HEK293 (cell line): ENCODE data around the gene HOXA11.

ENCODE experiments used
- CTCF ChIA-PET: fragments of 350-600 bp; formaldehyde crosslinking; extraction: SDS; loops from one replicate; lab custom pipeline; 2021; ENCODE audit warnings: antibody characterized with exemption; lab: Yijun Ruan, JAX
- POLR2A ChIA-PET: fragments of 300-600 bp; formaldehyde crosslinking; extraction: SDS; loops from one replicate; lab custom pipeline; 2020; ENCODE audit warnings: antibody characterized with exemption, inconsistent platforms; lab: Yijun Ruan, JAX
- H3K27ac ChIP-seq: fragments of 200-500 bp; sonication (Bioruptor generic); 2 replicates; pipeline ENCODE4 v1.5.1; 2014; ENCODE audit warnings: low read depth, low read length, control low read depth, inconsistent platforms; ENCODE audit errors: extremely low read depth
- H3K36me3 ChIP-seq, 2 experiments: fragments of 200-500 bp in 1 of 2; sonication (Bioruptor generic) in 1 of 2; 1 replicate in 1 of 2; 2 replicates in 1 of 2; pipeline ENCODE4 v1.5.1; 2014 to 2017; ENCODE audit warnings: inconsistent platforms in 2 of 2, low read length in 2 of 2; ENCODE audit not compliant: control insufficient read depth in 2 of 2, insufficient read depth in 1 of 2
- H3K4me1 ChIP-seq: fragments of 200-500 bp; sonication (Bioruptor generic); 2 replicates; pipeline ENCODE4 v1.5.1; 2014; ENCODE audit warnings: mild to moderate bottlenecking, low read length, inconsistent platforms; ENCODE audit not compliant: control insufficient read depth, insufficient read depth
- H3K4me3 ChIP-seq: 2 replicates; pipeline ENCODE4 v1.5.1; 2011; ENCODE audit warnings: low read depth, mild to moderate bottlenecking, control low read depth, low read length, moderate library complexity
- H3K9me3 ChIP-seq: fragments of 200-500 bp; sonication (Bioruptor generic); 2 replicates; pipeline ENCODE4 v1.5.1; 2014; ENCODE audit warnings: low read depth, low read length, inconsistent platforms; ENCODE audit not compliant: control insufficient read depth, insufficient read depth
- GLIS1 ChIP-seq: fragments of 450-650 bp; formaldehyde crosslinking; IDR thresholded peaks from 2 replicates; pipeline ENCODE4 v1.5.1; 2016; ENCODE audit warnings: missing biosample characterization, missing genetic modification characterization
- GLIS2 ChIP-seq: fragments of 450-650 bp; formaldehyde crosslinking; IDR thresholded peaks from 2 replicates; pipeline ENCODE4 v1.5.1; 2016; ENCODE audit warnings: missing biosample characterization, missing genetic modification characterization
- HOXC10 ChIP-seq: sonication (generic); formaldehyde crosslinking; IDR thresholded peaks from 2 replicates; pipeline ENCODE4 v1.8.1; 2023; ENCODE audit warnings: mild to moderate bottlenecking, missing genetic modification reagents
- KLF1 ChIP-seq: fragments of 450-650 bp; formaldehyde crosslinking; IDR thresholded peaks from 2 replicates; pipeline ENCODE4 v1.5.1; 2016; ENCODE audit warnings: missing biosample characterization, missing genetic modification characterization
- KLF8 ChIP-seq: fragments of 450-650 bp; formaldehyde crosslinking; IDR thresholded peaks from 2 replicates; pipeline ENCODE4 v1.5.1; 2016; ENCODE audit warnings: missing biosample characterization, missing genetic modification characterization
- SP7 ChIP-seq: fragments of 450-650 bp; formaldehyde crosslinking; IDR thresholded peaks from 2 replicates; pipeline ENCODE4 v1.5.1; 2016; ENCODE audit warnings: missing biosample characterization, missing genetic modification characterization
- WT1 ChIP-seq: fragments of 450-650 bp; formaldehyde crosslinking; IDR thresholded peaks from 2 replicates; pipeline ENCODE4 v1.5.1; 2016; ENCODE audit warnings: missing biosample characterization, missing genetic modification characterization
- YY1 ChIP-seq: fragments of 450-650 bp; formaldehyde crosslinking; IDR thresholded peaks from 2 replicates; pipeline ENCODE4 v1.5.1; 2018; ENCODE audit warnings: missing biosample characterization, missing genetic modification characterization
- ZBTB17 ChIP-seq: fragments of 450-650 bp; formaldehyde crosslinking; IDR thresholded peaks from 2 replicates; pipeline ENCODE4 v1.5.1; 2016; ENCODE audit warnings: missing biosample characterization, missing genetic modification characterization
- ZFP69B ChIP-seq: fragments of 450-650 bp; formaldehyde crosslinking; IDR thresholded peaks from 2 replicates; pipeline ENCODE4 v1.5.1; 2016; ENCODE audit warnings: missing biosample characterization, missing genetic modification characterization
- ZNF132 ChIP-seq: fragments of 450-650 bp; formaldehyde crosslinking; IDR thresholded peaks from 2 replicates; pipeline ENCODE4 v1.5.1; 2017; ENCODE audit warnings: missing biosample characterization, missing genetic modification characterization, borderline replicate concordance
- ZNF248 ChIP-seq: fragments of 450-650 bp; formaldehyde crosslinking; IDR thresholded peaks from 2 replicates; pipeline ENCODE4 v1.5.1; 2017; ENCODE audit warnings: missing biosample characterization, missing genetic modification characterization
- ZNF302 ChIP-seq: fragments of 450-650 bp; formaldehyde crosslinking; IDR thresholded peaks from 2 replicates; pipeline ENCODE4 v1.5.1; 2016; ENCODE audit warnings: missing biosample characterization, missing genetic modification characterization, low read depth
- ZNF366 ChIP-seq: fragments of 450-650 bp; formaldehyde crosslinking; conservative IDR thresholded peaks from 2 replicates; pipeline ENCODE4 v1.5.1; 2016; ENCODE audit warnings: missing biosample characterization, missing genetic modification characterization
- ZNF510 ChIP-seq: fragments of 450-650 bp; formaldehyde crosslinking; IDR thresholded peaks from 2 replicates; pipeline ENCODE4 v1.5.1; 2018; ENCODE audit warnings: mild to moderate bottlenecking, missing genetic modification characterization, missing biosample characterization; ENCODE audit not compliant: insufficient replicate concordance
- ZNF518A ChIP-seq: fragments of 450-650 bp; formaldehyde crosslinking; conservative IDR thresholded peaks from 2 replicates; pipeline ENCODE4 v1.5.1; 2016; ENCODE audit warnings: low read depth, missing biosample characterization, missing genetic modification characterization
- ZNF600 ChIP-seq: fragments of 450-650 bp; formaldehyde crosslinking; IDR thresholded peaks from 2 replicates; pipeline ENCODE4 v1.5.1; 2016; ENCODE audit warnings: missing biosample characterization, missing genetic modification characterization
- ZNF701 ChIP-seq: fragments of 450-650 bp; formaldehyde crosslinking; IDR thresholded peaks from 2 replicates; pipeline ENCODE4 v1.5.1; 2016; ENCODE audit warnings: missing biosample characterization, missing genetic modification characterization
- ZNF76 ChIP-seq: fragments of 450-650 bp; formaldehyde crosslinking; IDR thresholded peaks from 2 replicates; pipeline ENCODE4; 2016; ENCODE audit warnings: low read depth, missing biosample characterization, missing genetic modification characterization, borderline replicate concordance
- ZSCAN5A ChIP-seq: fragments of 450-650 bp; formaldehyde crosslinking; IDR thresholded peaks from 2 replicates; pipeline ENCODE4 v1.5.1; 2016; ENCODE audit warnings: missing biosample characterization, missing genetic modification characterization
- ZXDB ChIP-seq: fragments of 450-650 bp; formaldehyde crosslinking; IDR thresholded peaks from 2 replicates; pipeline ENCODE4 v1.5.1; 2016; ENCODE audit warnings: missing biosample characterization, missing genetic modification characterization
- TF ChIP-seq, protein P1 (sequence below): fragments of 450-650 bp; formaldehyde crosslinking; IDR thresholded peaks from 2 replicates; pipeline ENCODE4 v1.5.1; 2017; ENCODE audit warnings: missing biosample characterization, missing genetic modification characterization
- TF ChIP-seq, protein P2 (sequence below): fragments of 450-650 bp; formaldehyde crosslinking; IDR thresholded peaks from 2 replicates; pipeline ENCODE4; 2016; ENCODE audit warnings: missing biosample characterization, missing genetic modification characterization
- TF ChIP-seq, protein P3 (sequence below): fragments of 450-650 bp; IDR thresholded peaks from 2 replicates; pipeline ENCODE4 v1.5.1; 2018; ENCODE audit warnings: missing biosample characterization, missing genetic modification characterization
- TF ChIP-seq, protein P4 (sequence below): fragments of 450-650 bp; formaldehyde crosslinking; IDR thresholded peaks from 2 replicates; pipeline ENCODE4 v1.5.1; 2017; ENCODE audit warnings: missing biosample characterization, missing genetic modification characterization

HOXA11 gene

GRCh38 chr7:27174874-27175625 lies 10.0 kb downstream of the HOXA11 start:
- H3K4me3 ChIP-seq = peak overlapping the region; percentile 76
- no peaks in the 10 kb centered on the region for H3K9me3 ChIP-seq
- ChIA-PET POLR2A (interaction anchor here (0.6 to 11.2 kb wide), 12 partner anchors 9 to 1312 kb away, joined by 3 to 237 read pairs (median 4); partner anchors contain the start of genes CBX3, HOXA11, HOXA13 and HOXA3), CTCF (interaction anchor here (0.7 to 2.2 kb wide), 2 partner anchors 9 to 466 kb away, joined by 3 to 7 read pairs; partner anchors contain the start of gene HOXA11)
- peak overlapping the region; percentile 100 for H3K27ac ChIP-seq
- peaks cover 8% of the 10 kb centered on the region in 2 experiments for H3K36me3 ChIP-seq
- peaks cover 10% of the 10 kb centered on the region for H3K4me1 ChIP-seq
- TF ChIP-seq ZFP69B = no peak
- TF ChIP-seq, protein P1, sequence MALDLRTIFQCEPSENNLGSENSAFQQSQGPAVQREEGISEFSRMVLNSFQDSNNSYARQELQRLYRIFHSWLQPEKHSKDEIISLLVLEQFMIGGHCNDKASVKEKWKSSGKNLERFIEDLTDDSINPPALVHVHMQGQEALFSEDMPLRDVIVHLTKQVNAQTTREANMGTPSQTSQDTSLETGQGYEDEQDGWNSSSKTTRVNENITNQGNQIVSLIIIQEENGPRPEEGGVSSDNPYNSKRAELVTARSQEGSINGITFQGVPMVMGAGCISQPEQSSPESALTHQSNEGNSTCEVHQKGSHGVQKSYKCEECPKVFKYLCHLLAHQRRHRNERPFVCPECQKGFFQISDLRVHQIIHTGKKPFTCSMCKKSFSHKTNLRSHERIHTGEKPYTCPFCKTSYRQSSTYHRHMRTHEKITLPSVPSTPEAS = peak; percentile 79
- TF ChIP-seq GLIS2 (tag by site-specific recombination) = peak; percentile 44
- no peak for TF ChIP-seq ZNF248
- TF ChIP-seq ZNF510 = no peak
- TF ChIP-seq HOXC10 = no peak
- no peak for TF ChIP-seq ZNF132 (tag by site-specific recombination)
- TF ChIP-seq ZNF76 (tag by site-specific recombination) = no peak
- no peak for TF ChIP-seq ZNF302 (tag by site-specific recombination)
- TF ChIP-seq, protein P2, sequence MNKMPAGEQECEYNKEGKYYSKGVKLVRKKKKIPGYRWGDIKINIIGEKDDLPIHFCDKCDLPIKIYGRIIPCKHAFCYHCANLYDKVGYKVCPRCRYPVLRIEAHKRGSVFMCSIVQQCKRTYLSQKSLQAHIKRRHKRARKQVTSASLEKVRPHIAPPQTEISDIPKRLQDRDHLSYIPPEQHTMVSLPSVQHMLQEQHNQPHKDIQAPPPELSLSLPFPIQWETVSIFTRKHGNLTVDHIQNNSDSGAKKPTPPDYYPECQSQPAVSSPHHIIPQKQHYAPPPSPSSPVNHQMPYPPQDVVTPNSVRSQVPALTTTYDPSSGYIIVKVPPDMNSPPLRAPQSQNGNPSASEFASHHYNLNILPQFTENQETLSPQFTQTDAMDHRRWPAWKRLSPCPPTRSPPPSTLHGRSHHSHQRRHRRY (tag by site-specific recombination) = no peak
- TF ChIP-seq KLF1 (tag by site-specific recombination) = peak; percentile 52
- TF ChIP-seq ZNF701 (tag by site-specific recombination) = no peak
- TF ChIP-seq, protein P3, sequence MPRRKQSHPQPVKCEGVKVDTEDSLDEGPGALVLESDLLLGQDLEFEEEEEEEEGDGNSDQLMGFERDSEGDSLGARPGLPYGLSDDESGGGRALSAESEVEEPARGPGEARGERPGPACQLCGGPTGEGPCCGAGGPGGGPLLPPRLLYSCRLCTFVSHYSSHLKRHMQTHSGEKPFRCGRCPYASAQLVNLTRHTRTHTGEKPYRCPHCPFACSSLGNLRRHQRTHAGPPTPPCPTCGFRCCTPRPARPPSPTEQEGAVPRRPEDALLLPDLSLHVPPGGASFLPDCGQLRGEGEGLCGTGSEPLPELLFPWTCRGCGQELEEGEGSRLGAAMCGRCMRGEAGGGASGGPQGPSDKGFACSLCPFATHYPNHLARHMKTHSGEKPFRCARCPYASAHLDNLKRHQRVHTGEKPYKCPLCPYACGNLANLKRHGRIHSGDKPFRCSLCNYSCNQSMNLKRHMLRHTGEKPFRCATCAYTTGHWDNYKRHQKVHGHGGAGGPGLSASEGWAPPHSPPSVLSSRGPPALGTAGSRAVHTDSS = no peak
- peak; percentile 64 for TF ChIP-seq WT1 (tag by site-specific recombination)
- no peak for TF ChIP-seq ZSCAN5A (tag by site-specific recombination)
- peak; percentile 35; the same call in 1 of the 2 replicates for TF ChIP-seq GLIS1 (tag by site-specific recombination)
- TF ChIP-seq, protein P4, sequence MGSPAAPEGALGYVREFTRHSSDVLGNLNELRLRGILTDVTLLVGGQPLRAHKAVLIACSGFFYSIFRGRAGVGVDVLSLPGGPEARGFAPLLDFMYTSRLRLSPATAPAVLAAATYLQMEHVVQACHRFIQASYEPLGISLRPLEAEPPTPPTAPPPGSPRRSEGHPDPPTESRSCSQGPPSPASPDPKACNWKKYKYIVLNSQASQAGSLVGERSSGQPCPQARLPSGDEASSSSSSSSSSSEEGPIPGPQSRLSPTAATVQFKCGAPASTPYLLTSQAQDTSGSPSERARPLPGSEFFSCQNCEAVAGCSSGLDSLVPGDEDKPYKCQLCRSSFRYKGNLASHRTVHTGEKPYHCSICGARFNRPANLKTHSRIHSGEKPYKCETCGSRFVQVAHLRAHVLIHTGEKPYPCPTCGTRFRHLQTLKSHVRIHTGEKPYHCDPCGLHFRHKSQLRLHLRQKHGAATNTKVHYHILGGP (tag by site-specific recombination) = no peak
- TF ChIP-seq ZNF518A (tag by site-specific recombination) = no peak
- peak; percentile 58; the same call in 1 of the 2 replicates for TF ChIP-seq ZNF366
- TF ChIP-seq KLF8 = peak; percentile 63
- peak; percentile 40; the same call in 1 of the 2 replicates for TF ChIP-seq ZXDB (tag by site-specific recombination)
- 0 out of 2 replicates have a peak, but pooled peaks have one; percentile 0 for TF ChIP-seq YY1 (tag by site-specific recombination)
- TF ChIP-seq SP7 = no peak
- TF ChIP-seq ZNF600 (tag by site-specific recombination) = no peak
- peak; percentile 75 for TF ChIP-seq ZBTB17 (tag by site-specific recombination)
